ENCODE measurements around the gene GULP1.

The GULP1 gene

GRCh38 chr2:188365058-188365641 is 73.5 kb downstream of the GULP1 start:
- in situ Hi-C loops (cut with MboI; ENCODE audit: low sequenced_read_pairs) = no loop called here

GRCh38 chr2:188367164-188367563 is 75.5 kb downstream of the GULP1 start:
- in situ Hi-C loops (cut with MboI; ENCODE audit: low sequenced_read_pairs) = no loop called here

GRCh38 chr2:188369365-188369764 is 77.7 kb downstream of the GULP1 start:
- in situ Hi-C loops (cut with MboI; ENCODE audit: low sequenced_read_pairs) = no loop called here

- in situ Hi-C loops (cut with MboI; ENCODE audit: low sequenced_read_pairs) = no loop called here
These were observed 86.8 kb downstream of the GULP1 start for GRCh38 chr2:188378371-188378950.

DNA sequence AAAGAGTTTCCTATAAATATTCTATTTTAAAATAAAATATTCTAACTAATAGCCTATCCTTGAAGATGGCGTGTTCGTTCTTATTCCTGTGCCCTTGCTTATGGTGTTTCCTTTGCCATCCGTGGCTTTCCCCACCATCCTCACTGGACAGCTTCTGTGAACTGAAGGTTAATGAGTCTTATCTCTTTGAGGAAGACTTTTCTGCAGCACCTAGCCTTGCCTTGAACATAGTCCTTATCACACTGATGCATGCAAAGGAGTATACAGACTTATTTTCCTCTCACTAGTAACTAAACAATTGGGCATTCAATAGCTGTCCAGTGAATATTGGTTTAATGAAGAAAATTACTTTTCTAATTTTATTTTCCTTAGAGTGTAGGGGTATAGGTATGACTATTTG is 88.1 kb downstream of the GULP1 start:
- in situ Hi-C loops (cut with MboI; ENCODE audit: low sequenced_read_pairs) = no loop called here

- in situ Hi-C loops (cut with MboI; ENCODE audit: low sequenced_read_pairs) = no loop called here
These were observed 88.6 kb downstream of the GULP1 start for GRCh38 chr2:188380280-188380679.

- in situ Hi-C loops (cut with MboI; ENCODE audit: low sequenced_read_pairs) = no loop called here
These were observed 89.9 kb downstream of the GULP1 start for GRCh38 chr2:188381614-188382013.

DNA sequence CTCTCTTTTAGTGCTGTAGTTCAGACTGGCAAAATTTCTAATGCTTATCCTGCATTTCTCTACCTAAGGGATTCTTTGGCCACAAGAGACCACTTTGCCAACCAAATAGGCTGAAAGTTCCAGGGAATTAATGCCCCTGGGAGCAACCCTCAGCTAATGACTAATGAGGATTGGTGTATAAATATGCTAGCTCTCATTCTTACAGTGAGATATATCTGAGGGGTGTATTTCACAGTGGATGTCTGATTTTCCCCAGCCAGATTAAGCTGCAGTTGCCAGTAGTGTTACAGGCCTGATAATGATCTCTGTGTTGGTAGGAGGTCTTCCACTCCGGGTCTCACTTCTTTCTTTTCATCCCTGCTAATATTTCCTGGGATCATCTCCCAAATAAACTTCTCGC is 90.4 kb downstream of the GULP1 start:
- in situ Hi-C loops (cut with MboI; ENCODE audit: low sequenced_read_pairs) = no loop called here

- in situ Hi-C loops (cut with MboI; ENCODE audit: low sequenced_read_pairs) = no loop called here
These were observed 91.5 kb downstream of the GULP1 start for GRCh38 chr2:188383158-188383557.

- in situ Hi-C loops (cut with MboI; ENCODE audit: low sequenced_read_pairs) = no loop called here
These were observed 94.2 kb downstream of the GULP1 start for GRCh38 chr2:188385857-188386256.

GRCh38 chr2:188388831-188389230 is 97.2 kb downstream of the GULP1 start:
- in situ Hi-C loops (cut with MboI; ENCODE audit: low sequenced_read_pairs) = no loop called here

DNA sequence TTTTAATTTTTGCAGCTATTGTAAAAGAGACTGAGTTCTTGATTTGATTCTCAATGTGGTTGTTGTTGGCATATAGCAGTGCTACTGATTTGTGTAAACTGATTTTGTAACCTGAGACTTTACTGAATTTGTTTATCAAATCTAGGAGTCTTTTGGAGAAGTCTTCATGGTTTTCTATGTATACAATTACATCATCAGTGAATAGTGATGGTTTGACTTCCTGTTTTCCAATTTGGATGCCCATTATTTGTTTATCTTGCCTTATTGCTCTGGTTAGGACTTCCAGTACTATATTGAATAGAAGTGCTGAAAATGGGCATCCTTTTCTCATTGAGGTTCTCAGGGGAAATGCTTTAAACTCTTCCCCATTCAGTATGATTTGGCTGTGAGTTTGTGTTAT is 99.7 kb downstream of the GULP1 start:
- in situ Hi-C loops (cut with MboI; ENCODE audit: low sequenced_read_pairs) = no loop called here

- in situ Hi-C loops (cut with MboI; ENCODE audit: low sequenced_read_pairs) = no loop called here
These were observed 103.3 kb downstream of the GULP1 start for GRCh38 chr2:188394931-188395472.

DNA sequence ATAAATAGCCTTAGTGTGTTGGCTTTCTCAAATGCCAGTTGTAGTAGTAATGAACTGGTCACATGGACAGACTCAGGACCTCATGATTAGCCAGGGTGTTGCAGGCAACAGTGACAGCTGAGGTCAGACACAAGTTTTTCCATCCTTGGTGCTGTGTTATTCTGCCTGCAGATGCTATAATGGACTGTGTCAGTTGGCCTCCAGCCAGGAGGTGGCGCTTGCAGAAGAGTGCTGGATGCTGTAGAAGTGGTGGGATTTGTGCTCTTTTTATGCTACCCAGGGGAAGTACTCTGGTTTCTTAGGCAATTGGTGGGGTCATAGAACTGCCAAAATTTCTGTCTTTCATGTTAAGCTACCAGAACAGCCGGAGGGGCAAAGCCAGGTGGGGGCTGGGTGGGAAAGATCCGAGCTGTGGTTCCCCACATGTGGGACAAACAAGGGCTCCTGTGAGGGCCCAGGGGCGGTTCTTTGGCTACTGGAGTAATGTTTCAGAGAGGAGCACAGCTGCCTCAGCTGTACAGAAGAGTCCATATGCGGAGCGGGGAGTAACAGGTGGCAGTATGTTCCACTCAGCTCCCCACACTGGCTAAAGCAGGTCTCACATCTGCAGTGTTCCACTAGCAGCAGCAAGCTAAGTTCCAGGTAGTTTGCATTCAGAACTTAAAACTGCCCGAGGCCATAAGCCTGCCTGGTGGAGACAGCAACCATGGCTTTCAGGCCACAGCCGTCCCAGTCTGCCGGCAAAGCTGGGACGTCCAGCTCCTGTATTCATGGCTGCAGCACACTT is 104.4 kb downstream of the GULP1 start:
- in situ Hi-C loops (cut with MboI; ENCODE audit: low sequenced_read_pairs) = no loop called here

GRCh38 chr2:188399159-188399558 is 107.5 kb downstream of the GULP1 start:
- in situ Hi-C loops (cut with MboI; ENCODE audit: low sequenced_read_pairs) = no loop called here

DNA sequence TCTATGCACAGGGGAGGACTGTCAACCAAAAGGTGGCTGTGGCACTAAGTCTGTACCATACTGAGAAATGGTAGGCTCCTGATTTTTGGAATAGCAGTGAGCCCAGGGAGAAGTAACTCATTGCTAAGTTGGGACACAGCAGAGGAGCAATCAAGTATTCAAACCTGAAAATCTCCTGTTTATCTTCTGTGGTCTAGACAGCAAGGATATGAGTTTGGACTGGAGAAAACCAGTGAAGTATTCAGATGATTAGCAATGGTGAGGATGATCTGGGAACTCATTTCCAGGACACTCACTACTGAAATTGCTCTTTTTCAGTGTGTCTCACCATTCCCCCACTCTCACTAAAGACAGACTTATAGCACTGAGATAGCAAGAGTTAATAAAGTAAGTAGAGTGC is 112.0 kb downstream of the GULP1 start:
- in situ Hi-C loops (cut with MboI; ENCODE audit: low sequenced_read_pairs) = no loop called here

GRCh38 chr2:188404341-188405004 is 112.8 kb downstream of the GULP1 start:
- in situ Hi-C loops (cut with MboI; ENCODE audit: low sequenced_read_pairs) = no loop called here

DNA sequence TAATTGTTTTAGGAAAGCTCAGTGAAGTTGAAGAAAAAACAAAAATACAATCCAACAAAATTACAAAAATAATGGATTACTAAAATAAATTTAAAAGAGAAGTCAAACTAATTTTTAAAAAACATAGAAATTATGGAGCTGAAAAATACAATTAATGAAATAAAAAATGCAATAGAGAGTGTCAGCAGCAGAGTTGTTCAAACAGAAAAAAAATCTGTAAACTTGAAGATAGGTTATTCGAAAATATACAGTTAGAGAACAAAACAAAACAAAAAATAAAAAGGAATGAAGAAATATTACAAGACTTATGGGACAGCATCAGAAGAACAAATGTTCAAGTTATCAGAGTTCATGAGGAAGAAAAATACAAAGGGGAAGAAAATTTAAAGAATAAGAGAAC is 114.7 kb downstream of the GULP1 start:
- in situ Hi-C loops (cut with MboI; ENCODE audit: low sequenced_read_pairs) = no loop called here

- in situ Hi-C loops (cut with MboI; ENCODE audit: low sequenced_read_pairs) = no loop called here
These were observed 119.0 kb downstream of the GULP1 start for GRCh38 chr2:188410504-188411235.

DNA sequence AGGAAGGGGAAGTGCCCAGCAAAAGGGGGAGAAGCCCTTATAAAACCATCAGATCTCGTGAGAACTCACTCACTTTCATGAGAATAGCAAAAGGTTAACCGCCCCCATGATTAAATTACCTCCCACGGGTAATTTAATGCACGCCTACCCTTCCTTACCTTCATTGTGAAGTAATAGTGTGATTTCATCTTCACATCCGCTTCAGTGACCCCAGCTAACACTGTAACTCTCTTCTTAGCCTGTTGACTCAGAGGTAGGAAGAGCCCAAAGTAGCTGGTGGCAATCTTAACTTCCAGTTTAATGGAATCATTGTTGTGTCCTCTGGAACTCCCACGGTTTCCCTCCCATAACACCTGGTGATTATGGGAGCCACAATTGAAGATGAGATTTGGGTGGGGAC is 120.5 kb downstream of the GULP1 start:
- in situ Hi-C loops (cut with MboI; ENCODE audit: low sequenced_read_pairs) = no loop called here

DNA sequence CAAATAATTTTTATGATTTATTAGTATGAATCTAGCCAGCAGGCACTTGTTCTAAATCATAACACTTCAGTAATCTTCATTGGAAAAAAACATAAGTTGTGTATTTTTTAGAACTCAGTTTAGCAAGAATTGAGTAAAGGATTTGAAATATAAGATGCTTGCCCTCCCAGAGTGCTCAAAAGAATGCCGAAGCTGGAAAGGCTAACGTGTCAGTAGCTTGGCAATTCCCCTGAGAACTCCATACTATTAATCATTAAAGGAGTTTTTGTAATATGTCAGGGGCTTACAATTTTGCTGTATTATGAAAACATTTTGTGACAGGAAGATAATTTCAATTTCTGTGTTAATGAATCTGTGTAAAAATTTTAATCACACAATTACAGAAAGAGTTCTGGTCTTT is 122.7 kb downstream of the GULP1 start:
- in situ Hi-C loops (cut with MboI; ENCODE audit: low sequenced_read_pairs) = no loop called here

Measured in HL-60/S4 treated with phorbol 12-myristate 13-acetate at 8.2 ng/mL for 4 days and 3 days (cell line).